Esophagus muscularis mucosa (tissue), 4 donors: Measurements from ENCODE around the gene KLHL11. TPM values are rescaled to one million over a fixed set of nuclear protein-coding genes. Genes with fewer than 3 reads are reported as not detected.

Experiments
- DNase-seq: peaks from one replicate; pipeline ENCODE4 v3.0.0-alpha.2; 2017; ENCODE audit errors: extremely low spot score
- H3K27ac ChIP-seq, 4 donors: fragments of 200-600 bp; sonication (generic); replicated peaks in 1 of 4; 1 replicate in 3 of 4; 2 replicates in 1 of 4; pipeline ENCODE4 v1.5.1; 2016 to 2019; ENCODE audit warnings: mild to moderate bottlenecking in 1 of 4
- H3K27me3 ChIP-seq, 4 donors: fragments of 200-600 bp; sonication (generic); one replicate each; pipeline versions ENCODE4 v1.5.1 to v1.6.0; 2016 to 2019
- H3K36me3 ChIP-seq, 4 donors: fragments of 200-600 bp; sonication (generic); one replicate each; pipeline ENCODE4 v1.5.1; 2016 to 2019
- H3K4me1 ChIP-seq, 4 donors: fragments of 200-600 bp; sonication (generic); one replicate each; pipeline ENCODE4 v1.5.1; 2016 to 2019
- H3K4me3 ChIP-seq, 4 donors: fragments of 200-600 bp; sonication (generic); 1 replicate in 2 of 4; 2 replicates in 2 of 4; pipeline ENCODE4 v1.5.1; 2016 to 2019; ENCODE audit warnings: mild to moderate bottlenecking in 4 of 4, moderate library complexity in 1 of 4
- H3K9me3 ChIP-seq, 4 donors: fragments of 200-600 bp; sonication (generic); 1 replicate in 3 of 4; 2 replicates in 1 of 4; pipeline ENCODE4 v1.5.1; 2016 to 2019
- EP300 ChIP-seq: sonication (generic); formaldehyde crosslinking; IDR thresholded peaks from one replicate; pipeline ENCODE4 v1.6.1; 2017; ENCODE audit warnings: antibody characterized with exemption
- POLR2A ChIP-seq: fragments of 450-650 bp; IDR thresholded peaks from one replicate; pipeline ENCODE4 v1.6.1; 2017; ENCODE audit warnings: antibody characterized with exemption, moderate library complexity, mild to moderate bottlenecking, low read depth
- POLR2AphosphoS5 ChIP-seq, 2 donors: sonication (generic); formaldehyde crosslinking; IDR thresholded peaks; one replicate each; pipeline ENCODE4 v1.6.1; 2017; ENCODE audit warnings: antibody characterized with exemption in 2 of 2
- WGBS: methylation state at CpG from one replicate; pipeline ENCODE4 v1.1.5; 2018; 5-methylcytosine and 5-hydroxymethylcytosine counted together
- intact Hi-C: fragments of 100-400 bp; cut with DNase I; formaldehyde crosslinking; loops from one replicate; pipeline ENCODE4 v1.15.1; 2023
- total RNA-seq, 4 donors: library from RNA; depleted of rRNA; stranded (reverse); fragments of >200 nt; gene quantifications; one replicate each; pipeline versions ENCODE4 v1.1.0 to v1.2.1, GENCODE V29; 2016
- TF ChIP-seq, protein P1 (sequence below), 3 experiments: fragments of 200-600 bp in 2 of 3; fragments of 450-650 bp in 1 of 3; sonication (generic) in 2 of 3; IDR thresholded peaks; one replicate each; pipeline ENCODE4 v1.5.1; 2017 to 2019; ENCODE audit warnings: antibody characterized with exemption in 3 of 3, mild to moderate bottlenecking in 2 of 3, moderate library complexity in 1 of 3

KLHL11 gene
- total RNA-seq, 4 donors from 2014 or later, result 12.4 to 24.2 (median 17.2) TPM

DNA sequence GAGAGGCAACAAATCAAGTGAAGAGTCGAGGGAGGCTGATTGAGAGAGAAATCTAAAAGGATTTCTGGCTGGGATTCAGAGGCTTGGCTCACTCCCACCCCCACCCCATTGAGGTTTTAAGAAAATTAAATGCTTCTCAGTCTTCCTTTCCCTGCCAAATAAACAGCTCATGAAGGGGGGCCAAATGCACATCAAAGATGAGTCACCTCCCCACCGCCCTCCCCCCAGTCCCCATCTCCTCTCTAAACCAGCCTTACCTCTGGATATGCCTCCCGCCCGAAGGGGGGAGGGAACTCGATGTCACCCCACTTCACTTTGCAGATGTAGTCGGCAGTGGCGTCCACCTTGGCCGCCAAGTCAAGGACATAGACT lies 41.9 kb upstream of the KLHL11 start:
- WGBS, result 81% methylated on average over 8 of the region's 8 CpGs
- H3K36me3 ChIP-seq, result peaks cover 55 to 100% (median 97%) of the 10 kb centered on the region in 4 donors

DNA sequence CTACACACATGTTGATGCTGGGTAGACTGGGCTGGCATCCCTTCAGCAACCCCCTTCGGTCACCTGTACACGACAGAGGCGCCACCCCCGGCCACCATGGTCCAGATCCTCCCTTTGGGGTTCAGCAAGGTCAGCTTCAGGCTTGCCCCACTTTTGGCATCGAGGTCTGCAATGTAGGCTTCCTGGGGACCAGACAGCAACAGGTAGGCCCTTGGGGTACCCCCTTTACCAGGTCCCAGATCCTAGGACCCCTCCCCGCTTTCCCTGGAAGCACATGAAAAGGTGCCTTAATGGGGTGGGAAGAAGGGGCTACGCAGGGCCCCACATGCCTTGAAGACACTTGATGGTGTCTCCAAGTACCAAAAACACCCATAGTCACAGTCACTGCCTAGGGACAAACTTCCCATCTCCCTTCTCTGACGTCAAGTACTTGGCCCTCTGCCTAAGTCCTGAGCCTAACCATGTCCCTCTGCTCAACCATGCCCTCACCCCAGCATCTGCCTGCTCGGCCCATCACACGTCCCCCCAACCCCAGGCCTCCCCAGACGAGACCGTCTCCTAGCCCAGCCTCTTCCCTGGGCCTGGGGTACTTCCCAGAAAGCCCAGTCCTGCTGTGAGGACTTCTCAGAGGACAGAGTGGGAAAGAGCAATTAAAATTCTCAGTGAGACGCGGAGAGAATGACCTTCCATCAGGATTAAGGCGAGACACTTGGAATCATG lies 41.4 kb upstream of the KLHL11 start:
- H3K4me3 ChIP-seq, result no peak overlapping the region
- intact Hi-C loops, result no loop called here
- WGBS, result 87% methylated on average over 15 of the region's 15 CpGs
- no peaks in the 10 kb centered on the region for H3K27me3 ChIP-seq
- no peak overlapping the region for H3K27ac ChIP-seq
- peaks cover 53 to 100% (median 97%) of the 10 kb centered on the region in 4 donors for H3K36me3 ChIP-seq
- TF ChIP-seq, protein P1, sequence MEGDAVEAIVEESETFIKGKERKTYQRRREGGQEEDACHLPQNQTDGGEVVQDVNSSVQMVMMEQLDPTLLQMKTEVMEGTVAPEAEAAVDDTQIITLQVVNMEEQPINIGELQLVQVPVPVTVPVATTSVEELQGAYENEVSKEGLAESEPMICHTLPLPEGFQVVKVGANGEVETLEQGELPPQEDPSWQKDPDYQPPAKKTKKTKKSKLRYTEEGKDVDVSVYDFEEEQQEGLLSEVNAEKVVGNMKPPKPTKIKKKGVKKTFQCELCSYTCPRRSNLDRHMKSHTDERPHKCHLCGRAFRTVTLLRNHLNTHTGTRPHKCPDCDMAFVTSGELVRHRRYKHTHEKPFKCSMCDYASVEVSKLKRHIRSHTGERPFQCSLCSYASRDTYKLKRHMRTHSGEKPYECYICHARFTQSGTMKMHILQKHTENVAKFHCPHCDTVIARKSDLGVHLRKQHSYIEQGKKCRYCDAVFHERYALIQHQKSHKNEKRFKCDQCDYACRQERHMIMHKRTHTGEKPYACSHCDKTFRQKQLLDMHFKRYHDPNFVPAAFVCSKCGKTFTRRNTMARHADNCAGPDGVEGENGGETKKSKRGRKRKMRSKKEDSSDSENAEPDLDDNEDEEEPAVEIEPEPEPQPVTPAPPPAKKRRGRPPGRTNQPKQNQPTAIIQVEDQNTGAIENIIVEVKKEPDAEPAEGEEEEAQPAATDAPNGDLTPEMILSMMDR (IDR thresholded peaks at IDR 0.05), result no peak
- TF ChIP-seq EP300, result no peak
- TF ChIP-seq POLR2A, result no peak
- no peaks in the 10 kb centered on the region for H3K9me3 ChIP-seq
- H3K4me1 ChIP-seq, result no peaks in the 10 kb centered on the region
- no peak for DNase-seq

More for the DNA sequence above, 41.9 kb upstream of the KLHL11 start:
- DNase-seq, result no peak
- no peak for TF ChIP-seq EP300
- no peak for TF ChIP-seq POLR2AphosphoS5 (IDR thresholded peaks at IDR 0.05)
- no peak for TF ChIP-seq POLR2A
- TF ChIP-seq, protein P1 (IDR thresholded peaks at IDR 0.05), result no peak
- intact Hi-C loops, result no loop called here
- no peaks in the 10 kb centered on the region for H3K27me3 ChIP-seq
- no peaks in the 10 kb centered on the region for H3K4me1 ChIP-seq
- H3K9me3 ChIP-seq, result no peaks in the 10 kb centered on the region
- no peak overlapping the region for H3K27ac ChIP-seq
- no peak overlapping the region for H3K4me3 ChIP-seq

DNA sequence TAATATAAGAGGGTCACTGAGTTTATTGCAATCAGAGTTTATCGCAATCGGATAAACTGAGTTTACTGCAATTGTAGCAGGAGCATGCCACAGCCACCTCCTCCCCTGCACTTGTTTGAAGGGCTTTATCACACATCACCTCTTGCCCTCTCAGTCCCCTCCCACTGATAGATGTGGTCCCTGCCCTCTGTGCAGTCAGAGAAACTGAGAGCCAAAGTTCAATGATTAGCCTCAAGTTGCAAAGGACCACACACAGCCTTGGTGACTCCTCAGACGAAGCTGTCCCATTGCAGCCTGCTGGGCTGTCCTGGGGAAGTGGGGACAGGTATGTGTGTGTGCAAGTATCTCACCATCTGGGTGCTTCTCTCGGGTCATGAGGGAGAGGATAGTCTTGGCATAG lies 39.9 kb upstream of the KLHL11 start:
- WGBS, result 95% methylated on average over 3 of the region's 4 CpGs

DNA sequence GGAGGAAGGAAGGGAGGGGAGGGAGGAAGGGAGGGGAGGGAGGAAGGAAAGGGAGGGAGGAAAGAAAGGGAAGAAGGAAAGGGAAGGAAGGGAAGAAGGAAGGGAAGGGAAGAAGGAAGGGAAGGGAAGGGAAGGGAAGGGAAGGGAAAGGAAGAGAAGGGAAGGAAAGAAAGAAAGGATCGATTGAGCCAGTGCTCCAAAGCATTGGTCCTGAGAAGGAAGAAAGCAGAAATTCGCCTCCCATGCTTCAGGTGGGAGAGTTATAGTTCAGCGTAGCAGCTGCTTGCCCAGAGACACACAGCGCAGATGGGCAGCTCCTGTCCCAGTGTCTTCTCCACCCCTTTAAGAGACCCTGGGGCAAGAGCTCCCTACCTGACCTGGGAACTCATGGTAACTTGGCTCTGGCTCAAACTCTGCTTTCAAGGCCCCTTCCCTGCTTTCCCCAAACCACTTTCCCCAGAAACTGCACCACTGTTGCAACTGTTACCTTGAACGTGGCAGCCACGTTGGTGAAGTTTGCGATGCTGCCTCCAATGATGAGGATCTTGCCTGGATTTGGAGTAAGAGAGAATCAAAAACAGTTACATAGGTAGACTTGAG lies 39.1 kb upstream of the KLHL11 start:
- Histone ChIP-seq H3K9me3 (no peaks in the 10 kb centered on the region), H3K27ac (no peak overlapping the region), H3K4me1 (no peaks in the 10 kb centered on the region), H3K27me3 (no peaks in the 10 kb centered on the region), H3K4me3 (no peak overlapping the region), H3K36me3 (peaks cover 43 to 100% (median 96%) of the 10 kb centered on the region in 4 donors)
- DNase-seq, result no peak
- TF ChIP-seq POLR2AphosphoS5 (IDR thresholded peaks at IDR 0.05) (no peak), EP300 (no peak), POLR2A (no peak)
- TF ChIP-seq, protein P1 (IDR thresholded peaks at IDR 0.05), result no peak
- 92% methylated on average over 7 of the region's 7 CpGs for WGBS
- intact Hi-C loops, result no loop called here

More for the DNA sequence above, 39.9 kb upstream of the KLHL11 start:
- no peak overlapping the region for H3K27ac ChIP-seq
- H3K4me1 ChIP-seq, result no peaks in the 10 kb centered on the region
- intact Hi-C loops, result no loop called here
- no peak for DNase-seq
- H3K36me3 ChIP-seq, result peaks cover 50 to 100% (median 97%) of the 10 kb centered on the region in 4 donors
- H3K4me3 ChIP-seq, result no peak overlapping the region
- H3K9me3 ChIP-seq, result no peaks in the 10 kb centered on the region
- no peaks in the 10 kb centered on the region for H3K27me3 ChIP-seq
- TF ChIP-seq POLR2A (no peak), POLR2AphosphoS5 (IDR thresholded peaks at IDR 0.05) (no peak), EP300 (no peak)
- TF ChIP-seq, protein P1 (IDR thresholded peaks at IDR 0.05), result no peak
